Measurements from ENCODE around the gene GTF2H1. TPM values are rescaled to one million over a fixed set of nuclear protein-coding genes. Genes with fewer than 3 reads are reported as not detected.

Gene GTF2H1
- total and polyA plus RNA-seq, 9 of the 15 experiments (the other 6 are each of a cell fraction or from before 2014, with no cell fraction given), result 56.9 to 126 (median 92.1) TPM

DNA sequence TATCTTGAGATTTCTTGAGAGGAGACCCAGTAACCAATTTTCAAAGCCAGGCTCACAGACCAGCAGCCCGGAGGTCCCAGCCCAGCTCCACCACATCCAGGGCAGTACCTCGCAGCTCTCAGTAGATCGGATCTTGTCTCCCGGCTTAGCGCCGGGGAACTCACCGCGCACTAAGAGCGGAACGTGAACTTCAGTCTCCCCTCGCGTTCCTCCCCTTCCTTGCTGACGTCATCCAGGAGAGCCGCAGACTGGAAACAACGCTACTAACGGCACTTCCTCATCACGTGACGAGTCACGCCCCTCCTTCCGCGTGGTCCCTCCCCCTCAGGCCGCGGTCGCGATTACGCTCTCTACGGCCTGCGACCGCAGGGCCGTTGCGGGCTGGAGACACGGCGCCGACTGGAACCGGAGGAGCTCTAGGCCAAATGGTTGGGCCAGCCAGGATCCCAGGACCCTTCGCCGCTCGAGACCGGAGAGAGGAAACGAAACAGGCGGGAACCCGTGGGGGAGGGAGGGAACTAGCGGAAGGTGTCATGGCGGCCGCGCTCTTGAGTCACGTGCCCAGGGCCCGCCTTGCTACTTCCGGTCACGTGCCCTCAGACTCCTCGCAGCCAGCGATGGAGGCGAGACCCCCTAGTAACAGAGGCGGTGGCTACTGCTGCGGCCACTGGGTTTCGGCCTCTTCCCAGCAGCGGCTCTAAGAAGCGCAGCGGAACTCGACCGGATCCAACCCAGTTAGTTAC lies at the start of gene GTF2H1, which contains the start of gene HPS5 (continued):
- TF ChIP-seq POLR2B (IDR thresholded peaks at IDR 0.05; ENCODE audit: low read depth, partially characterized antibody), result peak; percentile 91
- TF ChIP-seq NFIX (CRISPR knock-in tag; IDR thresholded peaks at IDR 0.05; ENCODE audit: low read depth), result no peak; the same call in 1 of the 2 replicates
- TF ChIP-seq, protein P1, sequence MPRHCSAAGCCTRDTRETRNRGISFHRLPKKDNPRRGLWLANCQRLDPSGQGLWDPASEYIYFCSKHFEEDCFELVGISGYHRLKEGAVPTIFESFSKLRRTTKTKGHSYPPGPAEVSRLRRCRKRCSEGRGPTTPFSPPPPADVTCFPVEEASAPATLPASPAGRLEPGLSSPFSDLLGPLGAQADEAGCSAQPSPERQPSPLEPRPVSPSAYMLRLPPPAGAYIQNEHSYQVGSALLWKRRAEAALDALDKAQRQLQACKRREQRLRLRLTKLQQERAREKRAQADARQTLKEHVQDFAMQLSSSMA (CRISPR knock-in tag; IDR thresholded peaks at IDR 0.05), result no peak
- peak; percentile 79; the same call in 1 of the 2 replicates for TF ChIP-seq RNF2 (IDR thresholded peaks at IDR 0.05)
- no peak; the same call in 1 of the 2 replicates for TF ChIP-seq NR3C1 (CRISPR knock-in tag; IDR thresholded peaks at IDR 0.05)
- no peak for TF ChIP-seq IRF2 (CRISPR knock-in tag; IDR thresholded peaks at IDR 0.05)
- peak; percentile 97 for TF ChIP-seq LCOR (CRISPR knock-in tag; IDR thresholded peaks at IDR 0.05)
- 0 out of 2 replicates have a peak, but pooled peaks have one; percentile 24 for TF ChIP-seq ZNF584 (CRISPR knock-in tag; IDR thresholded peaks at IDR 0.05; ENCODE audit: low read depth)
- no peak for TF ChIP-seq EWSR1 (IDR thresholded peaks at IDR 0.05; ENCODE audit: borderline replicate concordance, low read depth, partially characterized antibody)
- no peak for TF ChIP-seq PCBP2 (IDR thresholded peaks at IDR 0.05; ENCODE audit: low read depth, low read length, poor library complexity, severe bottlenecking)
- TF ChIP-seq, protein P2, sequence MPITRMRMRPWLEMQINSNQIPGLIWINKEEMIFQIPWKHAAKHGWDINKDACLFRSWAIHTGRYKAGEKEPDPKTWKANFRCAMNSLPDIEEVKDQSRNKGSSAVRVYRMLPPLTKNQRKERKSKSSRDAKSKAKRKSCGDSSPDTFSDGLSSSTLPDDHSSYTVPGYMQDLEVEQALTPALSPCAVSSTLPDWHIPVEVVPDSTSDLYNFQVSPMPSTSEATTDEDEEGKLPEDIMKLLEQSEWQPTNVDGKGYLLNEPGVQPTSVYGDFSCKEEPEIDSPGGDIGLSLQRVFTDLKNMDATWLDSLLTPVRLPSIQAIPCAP (CRISPR knock-in tag; IDR thresholded peaks at IDR 0.05; ENCODE audit: borderline replicate concordance), result no peak
- no peak for TF ChIP-seq ZNF717 (CRISPR knock-in tag; IDR thresholded peaks at IDR 0.05)
- no peak for TF ChIP-seq ZNF184 (CRISPR knock-in tag; IDR thresholded peaks at IDR 0.05)
- TF ChIP-seq SREBF1 (IDR thresholded peaks at IDR 0.05; ENCODE audit: borderline replicate concordance, low read depth, low read length), result peak; percentile 75; the same call in 1 of the 2 replicates
- peak; percentile 94 for TF ChIP-seq ZKSCAN1 (IDR thresholded peaks at IDR 0.05; ENCODE audit: low read depth, low read length)

Measured in K562 (cell line).